Left ventricle myocardium superior (tissue), 1 donor: ENCODE measurements around the gene PACSIN2. TPM values are rescaled to one million over a fixed set of nuclear protein-coding genes. Genes with fewer than 3 reads are reported as not detected.
"Not testable (repeated sequence)": the region's sequence is repeated elsewhere in the genome, so short reads cannot be mapped to it uniquely, and the experiment has no call there.

ENCODE experiments used
- ATAC-seq: fragments of 200-7000 bp; cut with Tn5 transposase; one replicate; pipeline ENCODE4 v1.9.1; 2020; ENCODE audit warnings: mild to moderate bottlenecking, moderate library complexity
- DNase-seq: peaks from one replicate; pipeline ENCODE4 v3.0.0-alpha.2; 2020
- intact Hi-C: fragments of 100-400 bp; cut with micrococcal nuclease; formaldehyde crosslinking; loops from one replicate; pipeline ENCODE4 v1.11.0; 2022
- total RNA-seq: library from RNA; stranded (reverse); fragmentation: NEBNext Ultra II Directional; extraction: Animal tissue kit (Norgen Biotek cat#: 25700); gene quantifications from one replicate; pipeline ENCODE4 v1.2.1, GENCODE V29; 2021
- donor health status: DM: no; HTN: yes; CAD: no; lungs with severe emphysema.

Gene PACSIN2
- total RNA-seq, 1 donor from 2014 or later: 63.8 TPM

DNA sequence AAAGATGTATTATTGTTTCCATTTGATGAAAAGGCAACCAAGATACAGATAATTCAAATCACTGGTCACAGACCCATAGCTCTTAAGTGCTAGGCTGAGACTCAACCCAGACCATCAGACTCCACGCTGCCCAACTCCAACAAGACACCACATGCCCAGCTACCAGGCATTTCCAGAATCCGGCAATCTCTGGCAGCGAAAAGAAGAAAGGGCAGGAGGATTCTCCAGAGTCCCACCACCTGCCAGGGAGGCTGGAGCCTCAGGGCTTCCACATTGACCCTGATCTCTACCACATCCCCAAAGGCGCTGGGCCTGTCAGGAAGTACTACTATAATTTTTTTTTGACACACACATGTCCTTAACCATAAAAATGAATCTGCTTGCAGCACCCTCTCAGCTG lies 96.4 kb downstream of the PACSIN2 start:
- no peak for ATAC-seq
- intact Hi-C loops: no loop called here
- DNase-seq: no peak

DNA sequence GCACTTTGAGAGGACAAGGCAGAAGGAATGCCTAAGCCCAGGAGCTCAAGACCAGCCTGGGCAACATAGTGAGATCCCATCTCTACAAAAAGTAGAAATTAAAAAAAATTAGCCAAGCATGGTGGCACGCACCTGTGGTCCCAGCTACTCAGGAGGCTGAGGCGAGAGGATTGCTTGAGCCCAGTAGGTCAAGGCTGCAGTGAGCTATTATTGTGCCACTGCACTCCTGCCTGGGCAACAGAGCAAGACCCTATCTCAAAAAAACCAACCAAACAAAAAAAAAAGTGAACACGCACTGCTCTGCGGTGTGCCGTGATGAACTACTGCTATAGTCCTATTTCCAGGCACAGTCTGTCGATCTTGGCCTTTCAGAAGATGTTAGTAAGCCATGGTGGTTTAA lies 97.6 kb downstream of the PACSIN2 start:
- DNase-seq, ATAC-seq, intact Hi-C loops: not testable (repeated sequence)

DNA sequence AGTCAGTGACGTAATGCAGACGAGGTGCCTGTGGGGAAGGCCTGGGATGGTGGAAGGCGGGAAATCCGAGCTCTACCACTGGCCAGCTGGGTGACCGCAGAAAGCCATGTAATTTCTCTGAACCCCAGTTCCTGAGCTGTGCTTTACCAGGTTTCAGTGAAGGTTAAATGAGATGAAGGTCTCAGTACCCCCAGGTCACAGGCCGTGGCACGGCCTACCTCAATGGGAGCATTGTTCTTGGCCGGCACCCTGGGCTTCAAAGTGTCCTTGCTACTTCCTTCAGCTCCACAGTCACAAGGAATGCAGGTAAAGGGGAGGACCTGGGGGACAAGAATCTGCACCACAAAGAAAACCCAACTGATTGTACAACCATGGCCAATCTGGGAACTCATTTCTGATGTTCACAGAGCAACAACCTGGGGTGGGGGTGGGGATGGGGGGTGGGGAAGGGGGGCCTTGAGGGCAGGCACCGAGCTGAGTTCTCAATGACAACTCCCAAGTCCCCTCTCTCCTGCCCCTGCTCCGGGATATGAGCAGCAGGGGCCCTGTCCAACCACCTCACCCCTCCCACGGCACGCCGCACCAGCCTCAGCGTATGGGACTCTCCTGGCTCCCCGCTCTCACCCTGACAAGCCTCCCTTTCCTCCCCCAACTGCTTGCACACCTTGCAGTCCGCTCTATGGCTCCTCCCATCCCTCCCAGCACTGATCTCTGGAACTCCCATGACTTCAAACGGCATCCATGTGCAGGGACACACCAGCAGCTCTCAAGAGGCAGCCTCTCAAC lies 98.8 kb downstream of the PACSIN2 start:
- DNase-seq: no peak
- no peak for ATAC-seq
- intact Hi-C loops: no loop called here

DNA sequence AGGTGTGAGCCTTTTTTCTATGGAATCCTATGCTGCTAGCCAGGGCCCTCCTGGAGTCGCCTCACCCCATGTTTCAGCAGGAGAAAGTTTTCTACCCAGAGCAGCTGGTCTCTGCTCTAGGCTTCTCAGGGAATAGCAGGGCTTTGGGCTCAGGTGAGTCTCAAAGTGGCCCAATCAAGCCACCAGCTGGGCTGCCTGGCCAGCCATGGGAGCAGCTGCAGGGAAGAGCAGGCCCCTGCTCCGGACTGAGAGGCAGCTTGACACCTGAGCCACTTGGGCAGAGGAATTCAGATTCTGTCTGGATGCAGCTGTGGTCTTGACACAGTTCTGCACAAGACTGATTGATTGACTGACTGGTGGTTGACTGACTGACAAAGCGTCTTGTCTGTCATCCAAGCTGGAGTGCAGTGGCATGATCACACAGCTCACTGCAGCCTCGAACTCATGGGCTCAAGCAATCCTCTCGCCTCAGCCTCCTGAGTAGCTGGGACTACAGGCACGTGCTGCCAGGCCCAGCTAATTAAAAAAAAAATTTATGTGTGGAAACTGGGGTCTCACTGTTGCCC lies 100.4 kb downstream of the PACSIN2 start:
- ATAC-seq: no peak
- DNase-seq: no peak
- intact Hi-C loops: no loop called here

DNA sequence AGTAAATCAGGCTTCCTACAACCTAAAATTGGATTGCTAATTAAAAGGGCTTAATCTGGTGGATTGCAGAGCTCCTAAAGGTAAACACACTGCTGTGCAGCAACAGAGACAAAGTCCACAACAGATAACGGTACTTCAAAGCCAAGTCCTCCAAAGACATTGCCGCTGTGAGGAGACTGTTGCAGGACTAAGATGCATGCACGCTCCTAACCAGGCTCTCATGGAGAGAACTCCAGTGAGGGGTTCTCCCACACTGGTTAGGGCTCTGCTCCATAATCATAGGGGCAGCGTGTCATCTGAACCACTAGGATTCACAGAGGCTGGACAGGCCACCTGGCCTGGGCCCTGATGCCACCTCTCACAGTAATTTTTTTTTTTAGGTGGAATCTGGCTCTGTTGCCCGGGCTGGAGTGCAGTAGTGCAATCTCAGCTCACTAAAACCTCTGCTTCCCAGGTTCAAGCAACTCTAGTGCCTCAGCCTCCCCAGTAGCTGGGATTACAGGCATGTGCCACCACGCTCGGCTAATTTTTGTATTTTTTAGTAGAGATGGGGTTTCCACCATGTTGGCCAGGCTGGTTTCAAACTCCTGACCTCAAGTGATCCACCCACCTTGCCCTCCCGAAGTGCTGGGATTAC lies 101.0 kb downstream of the PACSIN2 start:
- DNase-seq: no peak
- ATAC-seq: no peak
- intact Hi-C loops: no loop called here

DNA sequence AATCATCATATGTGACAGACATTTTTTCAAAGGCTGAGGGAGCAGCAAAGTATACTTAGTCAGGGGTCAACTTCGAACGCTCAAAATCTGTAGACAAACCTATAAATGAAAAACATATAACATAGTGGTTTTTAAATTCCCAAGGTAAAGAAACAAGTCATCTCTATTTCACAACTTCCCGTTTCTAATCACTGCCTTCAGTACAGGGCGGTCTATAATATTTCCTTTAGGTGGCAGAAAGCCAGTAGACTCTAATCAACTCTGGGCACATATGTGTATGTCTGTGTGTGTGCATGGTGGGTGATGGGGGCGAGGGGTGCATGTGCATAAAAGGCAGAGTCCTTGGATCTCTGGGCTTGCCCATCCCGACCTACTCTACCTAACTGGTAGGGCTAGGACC lies 102.9 kb downstream of the PACSIN2 start:
- ATAC-seq: no peak
- intact Hi-C loops: no loop called here
- no peak for DNase-seq

DNA sequence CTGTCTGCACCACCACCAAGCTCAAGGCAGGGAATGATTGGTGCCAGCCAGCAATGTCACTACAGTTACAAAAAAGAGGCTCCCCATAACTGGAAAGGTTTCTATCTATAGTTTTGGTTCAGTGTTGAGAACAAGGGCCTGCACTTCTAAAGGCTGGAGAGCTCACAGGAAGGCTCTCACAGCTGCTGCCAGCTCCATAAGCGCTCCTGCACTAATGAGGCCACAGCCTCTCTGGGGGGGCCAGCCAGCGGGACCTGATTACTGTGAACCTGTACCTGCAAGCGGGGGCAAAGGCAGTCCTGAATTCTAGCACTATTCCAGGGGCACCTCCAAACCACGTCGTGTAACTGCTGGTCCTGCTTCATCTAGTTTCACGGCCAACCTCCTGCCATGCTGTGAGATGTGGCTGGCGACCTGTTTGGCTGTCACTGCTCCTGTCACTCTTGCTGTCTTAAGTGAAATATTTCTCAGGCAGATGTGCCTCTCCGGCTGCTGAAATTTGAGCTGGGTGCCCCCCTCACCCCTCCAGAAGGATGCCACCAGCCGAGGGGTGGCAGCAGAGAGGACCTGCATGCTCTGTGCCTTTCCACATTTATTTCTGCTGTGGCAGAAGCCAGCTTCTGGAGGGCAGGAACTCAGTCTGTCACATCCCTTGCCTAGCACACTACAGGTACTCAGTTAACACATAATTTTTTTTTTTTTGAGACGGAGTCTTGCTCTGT lies 104.6 kb downstream of the PACSIN2 start:
- ATAC-seq: peak; percentile 53
- DNase-seq: peak; percentile 58
- intact Hi-C loops: no loop called here

DNA sequence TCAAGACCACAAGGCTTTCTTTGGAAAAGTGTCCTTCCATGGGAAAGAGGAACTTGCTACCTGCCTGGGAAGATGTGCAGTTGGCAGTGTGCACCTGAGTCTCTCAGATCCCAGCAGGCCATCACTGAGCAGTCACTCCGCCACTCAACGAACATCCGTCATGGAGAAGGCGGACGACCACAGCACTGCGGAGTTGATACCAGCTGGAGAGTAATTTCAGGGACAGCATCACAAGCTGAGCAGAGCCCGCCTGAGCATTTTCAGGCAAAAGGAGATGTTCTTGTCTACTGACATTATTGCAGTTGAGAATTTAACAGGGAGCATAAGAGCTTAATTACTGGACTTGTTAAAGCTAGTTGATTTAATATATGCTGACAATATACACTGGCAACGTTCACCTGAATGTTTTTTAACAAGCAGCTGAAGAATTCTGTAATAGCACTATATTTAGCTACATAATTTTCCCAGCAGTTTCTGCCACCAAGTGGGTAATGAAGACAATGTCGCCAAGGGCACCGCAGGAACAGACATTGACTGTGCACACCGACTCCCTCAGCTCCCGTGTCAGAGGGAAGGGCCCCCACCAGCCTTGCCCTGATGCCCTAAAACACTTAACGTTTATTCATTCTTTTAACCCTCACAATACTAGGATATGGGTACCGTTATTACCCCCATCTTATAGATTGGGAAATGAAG lies 105.4 kb downstream of the PACSIN2 start:
- peak; percentile 14 for ATAC-seq
- intact Hi-C loops: no loop called here
- DNase-seq: no peak

DNA sequence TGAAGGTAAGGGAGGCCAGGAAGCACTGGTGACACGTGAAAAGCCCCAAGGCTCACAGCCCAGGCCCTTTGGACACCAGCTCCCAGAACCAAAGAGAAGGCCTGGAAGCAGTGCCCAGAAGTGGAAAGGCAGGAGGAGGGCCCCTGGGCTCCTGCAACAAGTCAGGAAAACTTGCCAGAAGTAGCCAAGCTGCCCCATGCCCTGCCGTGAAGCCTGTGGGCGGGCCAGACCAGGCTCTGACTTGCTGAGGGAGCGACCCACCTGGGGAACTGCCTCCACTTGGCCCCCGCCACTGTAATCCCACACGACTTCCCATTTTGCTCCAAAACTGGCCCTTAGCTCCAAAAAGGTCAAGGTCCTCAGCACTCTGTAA lies 106.6 kb downstream of the PACSIN2 start:
- intact Hi-C loops: no loop called here
- ATAC-seq (no peak), DNase-seq (no peak)

DNA sequence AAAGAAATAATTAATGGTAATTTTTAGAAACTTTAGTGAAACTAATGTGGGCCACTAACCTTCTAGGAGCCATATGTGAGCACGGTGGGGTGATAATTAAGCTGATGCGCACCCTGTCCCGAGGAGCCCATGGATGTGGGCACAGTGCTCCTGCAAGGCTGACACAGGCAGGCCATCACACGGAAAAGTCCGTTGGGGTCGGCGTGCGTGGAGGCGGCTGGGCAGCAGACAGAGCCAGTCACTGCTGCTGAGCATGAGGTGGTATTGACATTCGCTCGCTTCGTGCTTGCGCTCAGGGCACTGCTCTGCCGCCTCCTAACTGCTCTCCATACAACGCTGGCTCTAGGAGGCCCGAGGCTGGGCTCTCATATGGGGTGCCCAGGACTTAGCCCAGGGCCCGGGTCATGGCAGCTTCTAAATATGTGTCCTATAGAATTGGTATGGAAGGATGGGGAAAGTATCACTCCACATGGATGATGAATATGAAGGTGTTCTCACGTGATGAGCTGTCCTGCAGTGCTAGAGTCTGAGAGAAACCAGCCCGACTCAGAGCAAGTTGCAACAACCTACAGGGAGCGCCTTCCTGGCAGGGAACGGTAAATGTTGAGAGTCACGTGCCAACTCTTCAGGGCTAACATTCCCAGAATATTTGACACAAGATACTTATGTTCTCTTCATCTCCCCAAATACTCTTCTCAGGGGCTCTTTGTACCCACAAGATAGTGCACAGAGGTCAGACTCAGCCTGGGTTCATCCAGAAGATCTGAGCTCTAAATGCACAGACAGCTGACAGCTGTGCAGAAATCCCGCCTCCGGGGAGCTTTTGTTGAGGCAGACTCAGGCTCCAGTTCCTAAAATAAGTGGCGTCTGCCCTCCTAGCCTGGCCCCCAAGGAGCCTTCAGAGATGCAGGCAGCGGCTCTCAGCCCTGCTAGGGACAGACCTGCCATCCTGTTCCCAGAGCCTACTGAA lies 107.3 kb downstream of the PACSIN2 start:
- DNase-seq: peak; percentile 48
- peak; percentile 2 for ATAC-seq
- intact Hi-C loops: no loop called here

DNA sequence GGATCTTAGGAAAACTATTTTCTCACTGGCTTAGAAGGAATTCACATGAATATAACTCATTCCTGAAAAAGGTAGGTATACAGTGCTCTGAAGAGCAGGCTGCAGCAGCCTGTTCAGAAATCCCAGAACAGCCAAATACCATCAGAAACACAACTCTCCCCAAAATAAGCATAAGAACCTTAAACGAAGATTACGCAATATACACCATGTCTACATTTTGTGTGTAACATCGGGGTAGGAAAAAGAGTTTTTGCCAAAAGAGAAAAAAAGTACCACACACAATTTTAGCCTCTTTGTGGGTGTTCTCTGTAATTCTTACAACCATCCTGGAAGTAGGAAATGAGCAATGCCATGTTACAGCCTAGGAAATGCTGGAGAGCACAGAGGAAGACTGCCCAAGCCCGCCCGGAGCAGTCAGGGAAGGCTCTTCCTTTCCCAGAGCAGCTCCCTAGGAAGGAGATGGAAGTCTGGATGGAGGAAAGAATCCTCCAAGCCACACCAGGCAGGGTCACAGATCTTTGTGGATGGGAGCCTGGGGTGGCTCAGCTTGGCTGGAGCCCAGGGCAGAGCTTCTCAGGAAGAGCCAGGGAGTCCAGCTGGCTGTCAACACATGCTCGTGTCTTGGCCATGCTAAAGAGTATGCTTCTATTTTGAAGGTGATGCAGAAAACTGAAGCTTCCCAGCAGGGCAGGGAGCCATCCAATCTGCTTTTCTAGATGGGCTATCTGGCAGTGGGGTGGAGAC lies 108.2 kb downstream of the PACSIN2 start:
- peak; percentile 92 for DNase-seq
- ATAC-seq: peak; percentile 74
- intact Hi-C loops: no loop called here

DNA sequence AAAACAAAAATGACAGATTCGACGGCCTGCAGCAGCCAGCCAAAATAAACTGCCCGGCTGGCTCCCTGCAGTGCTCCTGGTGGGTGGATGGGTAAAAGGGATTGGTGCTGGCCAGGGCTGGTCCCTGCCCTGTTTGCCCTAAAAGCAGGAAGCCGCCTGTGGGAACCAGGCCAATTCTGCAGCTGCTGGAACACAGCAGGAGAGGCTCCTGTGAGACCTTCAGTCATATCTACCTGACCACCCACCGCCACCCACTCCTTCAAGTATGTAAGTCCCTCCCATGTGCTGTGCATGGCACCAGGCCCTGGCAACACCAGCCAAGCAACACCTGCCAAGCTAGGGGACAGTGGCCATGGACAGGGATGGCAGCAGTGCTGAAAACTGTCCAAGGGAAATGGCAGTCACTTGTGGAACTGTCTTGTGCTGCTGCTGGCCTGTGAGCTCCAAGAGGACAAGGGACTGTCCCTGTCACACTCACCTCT lies 109.2 kb downstream of the PACSIN2 start:
- intact Hi-C loops: no loop called here
- ATAC-seq: peak; percentile 60
- peak; percentile 84 for DNase-seq

DNA sequence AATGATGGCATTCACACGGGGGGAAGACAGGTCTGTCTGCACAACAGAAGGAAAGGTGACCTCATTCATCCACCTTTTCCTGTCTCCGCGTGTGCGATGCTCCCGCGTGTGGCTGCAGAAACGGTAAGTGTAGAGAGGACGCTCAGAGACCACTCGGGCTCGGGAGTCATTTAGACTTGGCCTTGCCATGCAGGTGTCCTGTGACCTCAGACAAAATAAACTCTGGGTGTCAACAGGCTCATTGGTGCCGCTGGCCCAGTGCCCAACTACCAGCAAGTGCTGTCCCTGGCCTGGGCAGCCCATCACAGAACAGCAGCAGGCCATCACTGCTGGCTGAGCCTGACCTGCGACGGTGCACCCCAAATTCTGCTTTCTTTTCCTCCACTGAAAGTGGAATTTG lies 109.7 kb downstream of the PACSIN2 start:
- intact Hi-C loops: no loop called here
- DNase-seq (peak; percentile 80), ATAC-seq (peak; percentile 1)

DNA sequence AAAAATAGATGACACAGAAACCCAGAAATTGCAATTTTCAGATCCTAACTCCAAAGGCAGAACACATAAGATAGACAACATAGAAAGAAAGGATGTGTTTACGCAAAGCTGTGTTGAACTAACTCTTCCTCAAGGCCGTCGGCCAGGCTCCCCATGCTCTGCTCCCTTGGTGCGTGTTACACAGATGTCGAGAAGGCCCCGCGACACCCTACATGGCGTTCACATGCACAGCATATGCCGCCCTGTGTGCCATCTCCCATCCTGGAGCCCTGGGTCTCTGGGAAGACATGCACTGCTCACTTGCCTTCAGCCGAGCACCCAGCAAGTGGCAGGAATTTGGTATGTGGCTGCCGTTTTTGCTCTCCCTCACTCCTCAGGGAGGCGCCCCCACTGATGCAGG lies 110.9 kb downstream of the PACSIN2 start:
- peak; percentile 27 for DNase-seq
- intact Hi-C loops: no loop called here
- ATAC-seq: no peak

DNA sequence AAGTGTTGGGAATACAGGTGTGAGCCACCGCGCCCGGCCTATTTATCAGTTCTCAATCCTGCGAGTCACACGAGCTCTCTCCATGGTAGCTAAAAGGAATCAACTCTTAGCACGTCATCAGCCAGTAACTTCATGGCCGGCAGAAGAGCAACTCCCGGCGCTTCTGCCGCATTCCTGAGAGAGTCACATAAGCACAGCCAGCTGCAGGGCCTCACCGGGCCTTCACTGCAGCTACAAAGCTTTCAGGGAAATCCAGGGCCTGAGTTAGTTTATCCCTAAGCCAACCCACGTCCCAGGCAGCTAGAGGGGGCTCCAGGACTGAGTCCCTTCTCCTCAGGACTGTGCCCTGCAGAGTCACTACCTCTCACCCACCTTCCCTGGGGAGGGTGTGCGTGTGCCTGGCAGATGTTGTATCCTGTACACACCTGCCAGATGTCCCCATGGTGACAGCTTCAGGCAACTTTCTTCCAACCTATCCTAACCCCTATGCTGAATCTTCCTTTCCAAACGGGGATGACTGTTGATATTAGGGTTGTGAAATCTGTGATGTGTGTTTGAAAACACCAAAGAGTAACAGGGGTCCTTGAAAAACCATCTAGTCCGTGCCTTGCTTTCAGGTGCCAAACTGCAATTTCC lies 112.0 kb downstream of the PACSIN2 start:
- intact Hi-C loops: no loop called here
- DNase-seq: peak; percentile 36
- ATAC-seq: no peak

DNA sequence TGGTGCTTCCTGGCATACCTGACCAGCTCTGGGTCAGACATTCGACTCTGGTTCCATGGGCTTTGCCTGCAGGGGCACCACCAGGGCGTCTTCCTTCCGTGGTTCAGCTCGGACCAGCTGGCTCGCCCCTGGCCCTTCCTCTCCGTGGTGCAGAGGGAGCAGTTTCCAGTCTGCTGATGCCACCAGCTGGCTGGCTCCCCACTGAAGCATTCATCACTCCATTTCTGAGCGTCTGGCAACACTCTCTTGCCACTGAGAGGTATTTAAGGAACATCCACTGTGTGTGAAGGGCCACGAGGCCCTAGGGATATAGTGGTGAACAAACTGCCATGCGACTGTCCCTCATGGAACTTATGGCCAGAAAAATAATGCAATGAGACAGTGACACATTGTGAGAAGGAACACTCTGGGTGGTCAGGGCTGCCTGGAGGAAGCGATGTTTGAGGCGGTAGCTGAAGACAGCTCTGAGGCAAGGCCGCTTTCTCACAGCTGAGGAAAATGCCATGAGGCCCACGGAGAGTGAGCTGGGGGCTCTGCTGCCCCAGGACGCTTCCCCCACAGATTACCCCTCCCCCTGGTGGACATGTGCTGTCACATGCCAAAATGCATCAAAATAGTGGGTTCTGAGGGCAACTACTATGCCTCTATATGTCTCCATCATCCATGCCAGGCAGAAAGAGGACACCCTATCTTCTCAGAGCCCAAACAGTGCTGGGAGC lies 113.0 kb downstream of the PACSIN2 start:
- intact Hi-C loops: no loop called here
- ATAC-seq (peak; percentile 73), DNase-seq (peak; percentile 82)
